Measurements from ENCODE around the gene OR2V1. TPM values are rescaled to one million over a fixed set of nuclear protein-coding genes. Genes with fewer than 3 reads are reported as not detected.
"Not testable (repeated sequence)": the region's sequence is repeated elsewhere in the genome, so short reads cannot be mapped to it uniquely, and the experiment has no call there.

The OR2V1 gene
- total RNA-seq, 1 experiment from 2014 or later, result not detected

GRCh38 chr5:181114844-181115778 lies 15.9 kb downstream of the OR2V1 start:
- no peak overlapping the region for H3K27ac Mint-ChIP-seq (ENCODE audit: low read depth, unreplicated experiment)
- H3K4me1 Mint-ChIP-seq (ENCODE audit: insufficient read depth, unreplicated experiment), result peaks cover 14% of the 10 kb centered on the region
- BruUV-seq (replicated peaks), result no TSS peak

GRCh38 chr5:181114284-181114843 lies 16.6 kb downstream of the OR2V1 start:
- H3K27ac Mint-ChIP-seq (ENCODE audit: low read depth, unreplicated experiment), result no peak overlapping the region
- ChIA-PET POLR2A (no interaction called here), CTCF (interaction anchor here (0.9 kb wide), 1 partner anchor 26 kb away, joined by 3 read pairs; no protein-coding TSS in a partner anchor)
- H3K27me3 Mint-ChIP-seq (ENCODE audit: insufficient read depth, unreplicated experiment), result no peaks in the 10 kb centered on the region
- no TSS peak for BruUV-seq (replicated peaks)
- no peak for TF ChIP-seq CTCF (IDR thresholded peaks at IDR 0.05; ENCODE audit: unreplicated experiment)
- H3K9me3 Mint-ChIP-seq (ENCODE audit: unreplicated experiment), result peaks cover 6% of the 10 kb centered on the region
- H3K4me1 Mint-ChIP-seq (ENCODE audit: insufficient read depth, unreplicated experiment), result peaks cover 14% of the 10 kb centered on the region
- H3K36me3 Mint-ChIP-seq (ENCODE audit: insufficient read depth, unreplicated experiment), result peaks cover 4% of the 10 kb centered on the region
- intact Hi-C loops (cut with micrococcal nuclease), result no loop called here
- H3K4me3 Mint-ChIP-seq (ENCODE audit: unreplicated experiment), result no peak overlapping the region
- DNase-seq (ENCODE audit: unreplicated experiment), result no peak

More at GRCh38 chr5:181114844-181115778, 15.9 kb downstream of the OR2V1 start:
- no peaks in the 10 kb centered on the region for H3K27me3 Mint-ChIP-seq (ENCODE audit: insufficient read depth, unreplicated experiment)
- no peak for TF ChIP-seq CTCF (IDR thresholded peaks at IDR 0.05; ENCODE audit: unreplicated experiment)
- intact Hi-C loops (cut with micrococcal nuclease), result no loop called here
- peaks cover 4% of the 10 kb centered on the region for H3K36me3 Mint-ChIP-seq (ENCODE audit: insufficient read depth, unreplicated experiment)
- CTCF ChIA-PET, result interaction anchor here (0.9 kb wide), 1 partner anchor 25 kb away, joined by 3 read pairs; no protein-coding TSS in a partner anchor
- POLR2A ChIA-PET, result interaction anchor here (0.6 kb wide), 1 partner anchor 254 kb away, joined by 3 read pairs; no protein-coding TSS in a partner anchor
- peak overlapping the region; percentile 44 for H3K4me3 Mint-ChIP-seq (ENCODE audit: unreplicated experiment)
- DNase-seq (ENCODE audit: unreplicated experiment), result peak; percentile 42
- peaks cover 6% of the 10 kb centered on the region for H3K9me3 Mint-ChIP-seq (ENCODE audit: unreplicated experiment)

GRCh38 chr5:181113572-181113971 lies 17.4 kb downstream of the OR2V1 start:
- DNase-seq (ENCODE audit: unreplicated experiment); intact Hi-C loops (cut with micrococcal nuclease); H3K36me3 Mint-ChIP-seq (ENCODE audit: insufficient read depth, unreplicated experiment); H3K27me3 Mint-ChIP-seq (ENCODE audit: insufficient read depth, unreplicated experiment); H3K9me3 Mint-ChIP-seq (ENCODE audit: unreplicated experiment); POLR2A ChIA-PET; BruUV-seq (replicated peaks); H3K27ac Mint-ChIP-seq (ENCODE audit: low read depth, unreplicated experiment); H3K4me3 Mint-ChIP-seq (ENCODE audit: unreplicated experiment); CTCF ChIA-PET: not testable (repeated sequence)
- peaks cover 14% of the 10 kb centered on the region for H3K4me1 Mint-ChIP-seq (ENCODE audit: insufficient read depth, unreplicated experiment)

GRCh38 chr5:181112476-181112875 lies 18.5 kb downstream of the OR2V1 start:
- Mint-ChIP-seq H3K9me3 (ENCODE audit: unreplicated experiment) (peaks cover 6% of the 10 kb centered on the region), H3K27me3 (ENCODE audit: insufficient read depth, unreplicated experiment) (peaks cover 2% of the 10 kb centered on the region), H3K27ac (ENCODE audit: low read depth, unreplicated experiment) (no peak overlapping the region), H3K4me1 (ENCODE audit: insufficient read depth, unreplicated experiment) (peaks cover 14% of the 10 kb centered on the region), H3K36me3 (ENCODE audit: insufficient read depth, unreplicated experiment) (peaks cover 4% of the 10 kb centered on the region), H3K4me3 (ENCODE audit: unreplicated experiment) (no peak overlapping the region)
- ChIA-PET POLR2A (interaction anchor here (0.8 kb wide), 1 partner anchor 13 kb away, joined by 4 read pairs; no protein-coding TSS in a partner anchor), CTCF (interaction anchor here (0.9 to 1.6 kb wide), 2 partner anchors 16 to 22 kb away, joined by 3 read pairs; no protein-coding TSS in a partner anchor)
- BruUV-seq (replicated peaks), result no TSS peak
- intact Hi-C loops (cut with micrococcal nuclease), result no loop called here
- no peak for TF ChIP-seq CTCF (IDR thresholded peaks at IDR 0.05; ENCODE audit: unreplicated experiment)
- DNase-seq (ENCODE audit: unreplicated experiment), result peak; percentile 24

Data from MCF 10A (cell line).